Testis (tissue), 2 donors: ENCODE data around the gene CALCB.

Experiments
- POLR2A ChIP-seq: fragments of 450-650 bp; IDR thresholded peaks from one replicate; pipeline ENCODE4 v1.6.1; 2017; ENCODE audit warnings: antibody characterized with exemption, mild to moderate bottlenecking, moderate library complexity
- TF ChIP-seq, protein P1 (sequence below), 3 experiments: fragments of 450-650 bp in 2 of 3; fragments of 200-600 bp in 1 of 3; sonication (generic) in 1 of 3; IDR thresholded peaks; one replicate each; pipeline ENCODE4 v1.5.1; 2016 to 2019; ENCODE audit warnings: antibody characterized with exemption in 3 of 3, mild to moderate bottlenecking in 2 of 3, moderate library complexity in 1 of 3

DNA sequence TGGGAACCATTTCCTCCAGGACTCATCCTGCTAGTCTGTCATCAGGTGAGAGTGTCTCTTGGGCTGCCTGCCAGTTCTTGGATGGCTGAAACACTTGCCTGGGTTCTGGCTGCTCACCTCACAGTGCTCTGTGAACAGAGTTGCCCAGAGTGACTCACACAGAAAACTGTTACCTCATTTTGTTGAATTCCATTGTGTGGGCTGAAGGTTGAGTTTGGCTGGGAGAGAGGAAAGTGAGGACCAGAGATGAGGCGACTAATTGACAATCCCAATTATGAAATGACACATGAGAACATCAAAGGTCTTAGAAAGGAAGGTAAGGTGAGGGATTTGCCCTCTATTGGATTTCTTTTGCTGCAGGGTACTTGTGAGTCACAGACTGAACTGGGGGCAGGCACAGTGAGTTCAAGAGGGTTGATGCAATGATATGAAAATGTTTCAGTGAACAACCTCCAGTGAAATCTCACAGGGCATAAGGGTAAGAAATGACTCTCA is 20.2 kb upstream of the CALCB start:
- TF ChIP-seq, protein P1, sequence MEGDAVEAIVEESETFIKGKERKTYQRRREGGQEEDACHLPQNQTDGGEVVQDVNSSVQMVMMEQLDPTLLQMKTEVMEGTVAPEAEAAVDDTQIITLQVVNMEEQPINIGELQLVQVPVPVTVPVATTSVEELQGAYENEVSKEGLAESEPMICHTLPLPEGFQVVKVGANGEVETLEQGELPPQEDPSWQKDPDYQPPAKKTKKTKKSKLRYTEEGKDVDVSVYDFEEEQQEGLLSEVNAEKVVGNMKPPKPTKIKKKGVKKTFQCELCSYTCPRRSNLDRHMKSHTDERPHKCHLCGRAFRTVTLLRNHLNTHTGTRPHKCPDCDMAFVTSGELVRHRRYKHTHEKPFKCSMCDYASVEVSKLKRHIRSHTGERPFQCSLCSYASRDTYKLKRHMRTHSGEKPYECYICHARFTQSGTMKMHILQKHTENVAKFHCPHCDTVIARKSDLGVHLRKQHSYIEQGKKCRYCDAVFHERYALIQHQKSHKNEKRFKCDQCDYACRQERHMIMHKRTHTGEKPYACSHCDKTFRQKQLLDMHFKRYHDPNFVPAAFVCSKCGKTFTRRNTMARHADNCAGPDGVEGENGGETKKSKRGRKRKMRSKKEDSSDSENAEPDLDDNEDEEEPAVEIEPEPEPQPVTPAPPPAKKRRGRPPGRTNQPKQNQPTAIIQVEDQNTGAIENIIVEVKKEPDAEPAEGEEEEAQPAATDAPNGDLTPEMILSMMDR (IDR thresholded peaks at IDR 0.05) = no peak
- no peak for TF ChIP-seq POLR2A
